ENCODE data around the gene LUC7L3. TPM values are rescaled to one million over a fixed set of nuclear protein-coding genes. Genes with fewer than 3 reads are reported as not detected.
A peak's percentile ranks its signal among the peaks of the same experiment; 100 is the strongest.

LUC7L3 gene
- total and polyA plus RNA-seq, 2 of the 13 experiments (the other 11 are each of a cell fraction or from before 2014, with no cell fraction given): 108 to 120 TPM

- peak; percentile 51; the same call in 1 of the 2 replicates for TF ChIP-seq SPEN (CRISPR knock-in tag; IDR thresholded peaks at IDR 0.05; ENCODE audit: low read depth)
- TF ChIP-seq ATRX (CRISPR knock-in tag; IDR thresholded peaks at IDR 0.05; ENCODE audit: borderline replicate concordance): no peak
- TF ChIP-seq GABPB1 (CRISPR knock-in tag; IDR thresholded peaks at IDR 0.05): no peak
- TF ChIP-seq ZNF414 (CRISPR knock-in tag; IDR thresholded peaks at IDR 0.05): 0 out of 2 replicates have a peak, but pooled peaks have one; percentile 46
- TF ChIP-seq KDM5B (CRISPR knock-in tag; IDR thresholded peaks at IDR 0.05; ENCODE audit: borderline replicate concordance): peak; percentile 47; the same call in 1 of the 2 replicates
- no peak for TF ChIP-seq TOPORS (CRISPR knock-in tag; IDR thresholded peaks at IDR 0.05)
- TF ChIP-seq THYN1 (CRISPR knock-in tag; IDR thresholded peaks at IDR 0.05; ENCODE audit: borderline replicate concordance, low read depth): no peak
- TF ChIP-seq CBX2 (IDR thresholded peaks at IDR 0.05; ENCODE audit: low read depth, low read length): no peak
- TF ChIP-seq CBX2 (CRISPR knock-in tag; IDR thresholded peaks at IDR 0.05; ENCODE audit: low read depth): no peak
- TF ChIP-seq SP2 (CRISPR knock-in tag; IDR thresholded peaks at IDR 0.05): no peak
- no peak for TF ChIP-seq MTA3 (CRISPR knock-in tag; IDR thresholded peaks at IDR 0.05)
- no peak for TF ChIP-seq HNRNPLL (IDR thresholded peaks at IDR 0.05; ENCODE audit: low read depth, low read length, poor library complexity, severe bottlenecking)
- TF ChIP-seq NR2C2 (CRISPR knock-in tag; IDR thresholded peaks at IDR 0.05; ENCODE audit: borderline replicate concordance): peak; percentile 3; the same call in 1 of the 2 replicates
- 0 out of 2 replicates have a peak, but pooled peaks have one; percentile 61 for TF ChIP-seq EED (CRISPR knock-in tag; IDR thresholded peaks at IDR 0.05)
- no peak for TF ChIP-seq SAP130 (CRISPR knock-in tag; IDR thresholded peaks at IDR 0.05; ENCODE audit: low read depth)
- TF ChIP-seq ZNF781 (CRISPR knock-in tag; IDR thresholded peaks at IDR 0.05; ENCODE audit: borderline replicate concordance, not compliant biosample characterization): no peak
- peak; percentile 4; the same call in 1 of the 2 replicates for TF ChIP-seq NFKB2 (CRISPR knock-in tag; IDR thresholded peaks at IDR 0.05; ENCODE audit: borderline replicate concordance)
- TF ChIP-seq MED1 (CRISPR knock-in tag; IDR thresholded peaks at IDR 0.05): no peak
- TF ChIP-seq, protein P1, sequence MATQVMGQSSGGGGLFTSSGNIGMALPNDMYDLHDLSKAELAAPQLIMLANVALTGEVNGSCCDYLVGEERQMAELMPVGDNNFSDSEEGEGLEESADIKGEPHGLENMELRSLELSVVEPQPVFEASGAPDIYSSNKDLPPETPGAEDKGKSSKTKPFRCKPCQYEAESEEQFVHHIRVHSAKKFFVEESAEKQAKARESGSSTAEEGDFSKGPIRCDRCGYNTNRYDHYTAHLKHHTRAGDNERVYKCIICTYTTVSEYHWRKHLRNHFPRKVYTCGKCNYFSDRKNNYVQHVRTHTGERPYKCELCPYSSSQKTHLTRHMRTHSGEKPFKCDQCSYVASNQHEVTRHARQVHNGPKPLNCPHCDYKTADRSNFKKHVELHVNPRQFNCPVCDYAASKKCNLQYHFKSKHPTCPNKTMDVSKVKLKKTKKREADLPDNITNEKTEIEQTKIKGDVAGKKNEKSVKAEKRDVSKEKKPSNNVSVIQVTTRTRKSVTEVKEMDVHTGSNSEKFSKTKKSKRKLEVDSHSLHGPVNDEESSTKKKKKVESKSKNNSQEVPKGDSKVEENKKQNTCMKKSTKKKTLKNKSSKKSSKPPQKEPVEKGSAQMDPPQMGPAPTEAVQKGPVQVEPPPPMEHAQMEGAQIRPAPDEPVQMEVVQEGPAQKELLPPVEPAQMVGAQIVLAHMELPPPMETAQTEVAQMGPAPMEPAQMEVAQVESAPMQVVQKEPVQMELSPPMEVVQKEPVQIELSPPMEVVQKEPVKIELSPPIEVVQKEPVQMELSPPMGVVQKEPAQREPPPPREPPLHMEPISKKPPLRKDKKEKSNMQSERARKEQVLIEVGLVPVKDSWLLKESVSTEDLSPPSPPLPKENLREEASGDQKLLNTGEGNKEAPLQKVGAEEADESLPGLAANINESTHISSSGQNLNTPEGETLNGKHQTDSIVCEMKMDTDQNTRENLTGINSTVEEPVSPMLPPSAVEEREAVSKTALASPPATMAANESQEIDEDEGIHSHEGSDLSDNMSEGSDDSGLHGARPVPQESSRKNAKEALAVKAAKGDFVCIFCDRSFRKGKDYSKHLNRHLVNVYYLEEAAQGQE (IDR thresholded peaks at IDR 0.05; ENCODE audit: borderline replicate concordance in 1 of 2, low read depth in 1 of 2, low read length in 2 of 2): no peak
- TF ChIP-seq FOXO1 (CRISPR knock-in tag; IDR thresholded peaks at IDR 0.05): 0 out of 2 replicates have a peak, but pooled peaks have one; percentile 4
- no peak for TF ChIP-seq ARID5B (CRISPR knock-in tag; IDR thresholded peaks at IDR 0.05)
- no peak for TF ChIP-seq GLI4 (CRISPR knock-in tag; IDR thresholded peaks at IDR 0.05; ENCODE audit: borderline replicate concordance)
Measured at GRCh38 chr17:50765454-50766221, 46.2 kb downstream of the LUC7L3 start (continued).
